ENCODE results near the gene CCDC33. TPM values are rescaled to one million over a fixed set of nuclear protein-coding genes. Genes with fewer than 3 reads are reported as not detected.

Gene CCDC33
- total RNA-seq, 1 experiment from 2014 or later: not detected

- ATAC-seq: no peak
- Histone ChIP-seq H3K4me3 (ENCODE audit: low read depth in 2 of 2, low read length in 2 of 2) (no peak overlapping the region), H3K9me3 (ENCODE audit: control insufficient read depth, insufficient read depth, low read depth, low read length) (no peaks in the 10 kb centered on the region), H3K4me1 (ENCODE audit: control insufficient read depth, insufficient read depth, low read length) (no peaks in the 10 kb centered on the region), H3K27ac (ENCODE audit: low read length) (no peak overlapping the region), H3K27me3 (ENCODE audit: control insufficient read depth, insufficient read depth, low read length) (no peaks in the 10 kb centered on the region; the same call in 1 of the 2 replicates), H3K36me3 (ENCODE audit: control insufficient read depth, insufficient read depth, low read length) (no peaks in the 10 kb centered on the region)
- TF ChIP-seq, protein P1, sequence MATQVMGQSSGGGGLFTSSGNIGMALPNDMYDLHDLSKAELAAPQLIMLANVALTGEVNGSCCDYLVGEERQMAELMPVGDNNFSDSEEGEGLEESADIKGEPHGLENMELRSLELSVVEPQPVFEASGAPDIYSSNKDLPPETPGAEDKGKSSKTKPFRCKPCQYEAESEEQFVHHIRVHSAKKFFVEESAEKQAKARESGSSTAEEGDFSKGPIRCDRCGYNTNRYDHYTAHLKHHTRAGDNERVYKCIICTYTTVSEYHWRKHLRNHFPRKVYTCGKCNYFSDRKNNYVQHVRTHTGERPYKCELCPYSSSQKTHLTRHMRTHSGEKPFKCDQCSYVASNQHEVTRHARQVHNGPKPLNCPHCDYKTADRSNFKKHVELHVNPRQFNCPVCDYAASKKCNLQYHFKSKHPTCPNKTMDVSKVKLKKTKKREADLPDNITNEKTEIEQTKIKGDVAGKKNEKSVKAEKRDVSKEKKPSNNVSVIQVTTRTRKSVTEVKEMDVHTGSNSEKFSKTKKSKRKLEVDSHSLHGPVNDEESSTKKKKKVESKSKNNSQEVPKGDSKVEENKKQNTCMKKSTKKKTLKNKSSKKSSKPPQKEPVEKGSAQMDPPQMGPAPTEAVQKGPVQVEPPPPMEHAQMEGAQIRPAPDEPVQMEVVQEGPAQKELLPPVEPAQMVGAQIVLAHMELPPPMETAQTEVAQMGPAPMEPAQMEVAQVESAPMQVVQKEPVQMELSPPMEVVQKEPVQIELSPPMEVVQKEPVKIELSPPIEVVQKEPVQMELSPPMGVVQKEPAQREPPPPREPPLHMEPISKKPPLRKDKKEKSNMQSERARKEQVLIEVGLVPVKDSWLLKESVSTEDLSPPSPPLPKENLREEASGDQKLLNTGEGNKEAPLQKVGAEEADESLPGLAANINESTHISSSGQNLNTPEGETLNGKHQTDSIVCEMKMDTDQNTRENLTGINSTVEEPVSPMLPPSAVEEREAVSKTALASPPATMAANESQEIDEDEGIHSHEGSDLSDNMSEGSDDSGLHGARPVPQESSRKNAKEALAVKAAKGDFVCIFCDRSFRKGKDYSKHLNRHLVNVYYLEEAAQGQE (IDR thresholded peaks at IDR 0.05; ENCODE audit: insufficient read depth in 1 of 2, low read depth in 2 of 2, low read length in 1 of 2): no peak
- TF ChIP-seq CTCF (IDR thresholded peaks at IDR 0.05) (no peak), POLR2AphosphoS5 (IDR thresholded peaks at IDR 0.05; ENCODE audit: low read depth, low read length) (no peak), SIN3A (IDR thresholded peaks at IDR 0.05; ENCODE audit: borderline replicate concordance, insufficient read depth, low read depth, low read length) (no peak), TCF7L2 (IDR thresholded peaks at IDR 0.05; ENCODE audit: low read depth, low read length) (no peak)
- in situ Hi-C loops (cut with HindIII; ENCODE audit: low pct_unique_long_range_greater_than_20kb, low sequenced_read_pairs) (no loop called here), intact Hi-C loops (cut with micrococcal nuclease; ENCODE audit: unreplicated experiment) (no loop called here)
- ChIA-PET CTCF (interaction anchor here (0.5 kb wide), 1 partner anchor 31 kb away, joined by 4 read pairs; no protein-coding TSS in a partner anchor), POLR2A (no interaction called here)
- DNase-seq (ENCODE audit: low read depth, low spot score): no peak
- BruUV-seq (replicated peaks): no TSS peak
These were observed 41.2 kb downstream of the CCDC33 start for GRCh38 chr15:74277242-74277810.

DNA sequence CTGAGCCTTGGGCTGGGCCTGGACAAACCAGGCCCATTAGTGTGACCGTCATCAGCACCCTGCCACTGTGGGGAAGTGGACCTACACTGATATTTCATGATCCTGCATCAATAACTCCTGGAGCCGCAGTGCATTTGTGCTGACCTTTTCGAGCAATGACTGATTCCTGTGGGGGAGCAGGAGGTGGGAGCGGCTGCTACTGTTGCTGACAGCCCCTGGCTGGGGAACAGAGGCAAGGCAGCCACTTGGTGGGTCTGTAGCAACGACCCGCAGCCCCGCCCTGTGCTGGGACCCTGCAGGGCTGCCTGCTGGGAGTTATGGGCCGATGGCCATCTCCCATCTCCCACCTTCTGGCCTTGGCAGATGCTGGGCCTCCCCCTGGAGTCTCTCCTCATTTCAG lies 42.1 kb downstream of the CCDC33 start:
- ATAC-seq (no peak; the same call in 1 of the 2 replicates), DNase-seq (ENCODE audit: low read depth, low spot score) (no peak)
- TF ChIP-seq CTCF (IDR thresholded peaks at IDR 0.05) (no peak), POLR2AphosphoS5 (IDR thresholded peaks at IDR 0.05; ENCODE audit: low read depth, low read length) (no peak), TCF7L2 (IDR thresholded peaks at IDR 0.05; ENCODE audit: low read depth, low read length) (no peak), SIN3A (IDR thresholded peaks at IDR 0.05; ENCODE audit: borderline replicate concordance, insufficient read depth, low read depth, low read length) (no peak)
- TF ChIP-seq, protein P1 (IDR thresholded peaks at IDR 0.05; ENCODE audit: insufficient read depth in 1 of 2, low read depth in 2 of 2, low read length in 1 of 2): no peak
- no TSS peak for BruUV-seq (replicated peaks)
- in situ Hi-C loops (cut with HindIII; ENCODE audit: low pct_unique_long_range_greater_than_20kb, low sequenced_read_pairs): no loop called here
- Histone ChIP-seq H3K4me1 (ENCODE audit: control insufficient read depth, insufficient read depth, low read length) (no peaks in the 10 kb centered on the region), H3K4me3 (ENCODE audit: low read depth in 2 of 2, low read length in 2 of 2) (no peak overlapping the region), H3K27me3 (ENCODE audit: control insufficient read depth, insufficient read depth, low read length) (no peaks in the 10 kb centered on the region; the same call in 1 of the 2 replicates), H3K27ac (ENCODE audit: low read length) (no peak overlapping the region), H3K36me3 (ENCODE audit: control insufficient read depth, insufficient read depth, low read length) (no peaks in the 10 kb centered on the region), H3K9me3 (ENCODE audit: control insufficient read depth, insufficient read depth, low read depth, low read length) (no peaks in the 10 kb centered on the region)
- POLR2A ChIA-PET: no interaction called here
- CTCF ChIA-PET: no interaction called here
- intact Hi-C loops (cut with micrococcal nuclease; ENCODE audit: unreplicated experiment): no loop called here

Measured in Panc1 (cell line).